Kidney epithelial cell (primary cell): ENCODE results near the gene ZNF319. TPM values are rescaled to one million over a fixed set of nuclear protein-coding genes. Genes with fewer than 3 reads are reported as not detected.

Source experiments
- DNase-seq: peaks from one replicate; pipeline ENCODE4 v3.0.0-alpha.2; 2010; ENCODE audit warnings: low read depth
- H3K27me3 ChIP-seq: 2 replicates; pipeline ENCODE4 v1.6.0; 2011; ENCODE audit warnings: low read length; ENCODE audit not compliant: control insufficient read depth, insufficient read depth
- H3K36me3 ChIP-seq: 2 replicates; pipeline ENCODE4 v1.5.1; 2011; ENCODE audit warnings: low read length; ENCODE audit not compliant: control insufficient read depth, insufficient read depth
- H3K4me3 ChIP-seq: 2 replicates; pipeline ENCODE4 v1.5.1; 2011; ENCODE audit warnings: low read depth, mild to moderate bottlenecking, control low read depth, low read length
- total RNA-seq: library from RNA; depleted of rRNA; stranded (reverse); fragments of >200 nt; gene quantifications from 2 replicates; pipeline ENCODE4 v1.2.3, GENCODE V29; 2015
- TF ChIP-seq, protein P1 (sequence below): IDR thresholded peaks from 2 replicates; pipeline ENCODE4 v1.5.1; 2011; ENCODE audit warnings: mild to moderate bottlenecking, moderate library complexity, low read length, control low read depth, inconsistent platforms; ENCODE audit not compliant: insufficient read depth, poor library complexity, severe bottlenecking

The ZNF319 gene
- total RNA-seq, 1 donor from 2014 or later, result 11.9 TPM

DNA sequence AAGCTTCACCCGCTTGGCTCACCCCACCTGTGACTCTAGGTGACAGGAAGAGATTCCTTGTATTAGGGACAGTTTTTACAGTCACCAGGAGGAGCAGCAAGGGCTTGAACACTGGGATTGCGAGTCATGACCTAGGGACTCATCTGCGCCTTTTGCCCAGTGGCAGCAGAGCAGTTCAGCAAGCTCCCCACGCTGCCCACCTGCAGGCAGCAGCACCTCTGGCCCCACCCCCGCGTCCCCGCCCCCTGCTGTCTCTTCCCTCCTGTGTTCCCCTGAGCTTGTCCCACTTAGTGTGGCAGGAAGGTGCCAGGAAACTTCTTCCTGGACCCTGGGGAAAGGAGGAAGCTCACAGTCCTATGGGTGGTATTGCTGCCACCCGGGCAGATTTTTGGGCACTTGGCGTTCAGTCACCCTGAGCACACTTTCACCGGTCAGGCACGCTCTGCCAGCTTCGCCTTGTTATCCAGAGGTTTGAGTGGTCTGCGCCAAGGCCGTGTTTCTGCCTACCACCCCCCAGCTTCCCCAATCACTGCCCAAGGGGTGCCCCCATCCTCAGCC, 33.7 kb upstream of the ZNF319 start:
- H3K36me3 ChIP-seq, result no peaks in the 10 kb centered on the region
- no peak for DNase-seq
- no peaks in the 10 kb centered on the region for H3K27me3 ChIP-seq
- TF ChIP-seq, protein P1, sequence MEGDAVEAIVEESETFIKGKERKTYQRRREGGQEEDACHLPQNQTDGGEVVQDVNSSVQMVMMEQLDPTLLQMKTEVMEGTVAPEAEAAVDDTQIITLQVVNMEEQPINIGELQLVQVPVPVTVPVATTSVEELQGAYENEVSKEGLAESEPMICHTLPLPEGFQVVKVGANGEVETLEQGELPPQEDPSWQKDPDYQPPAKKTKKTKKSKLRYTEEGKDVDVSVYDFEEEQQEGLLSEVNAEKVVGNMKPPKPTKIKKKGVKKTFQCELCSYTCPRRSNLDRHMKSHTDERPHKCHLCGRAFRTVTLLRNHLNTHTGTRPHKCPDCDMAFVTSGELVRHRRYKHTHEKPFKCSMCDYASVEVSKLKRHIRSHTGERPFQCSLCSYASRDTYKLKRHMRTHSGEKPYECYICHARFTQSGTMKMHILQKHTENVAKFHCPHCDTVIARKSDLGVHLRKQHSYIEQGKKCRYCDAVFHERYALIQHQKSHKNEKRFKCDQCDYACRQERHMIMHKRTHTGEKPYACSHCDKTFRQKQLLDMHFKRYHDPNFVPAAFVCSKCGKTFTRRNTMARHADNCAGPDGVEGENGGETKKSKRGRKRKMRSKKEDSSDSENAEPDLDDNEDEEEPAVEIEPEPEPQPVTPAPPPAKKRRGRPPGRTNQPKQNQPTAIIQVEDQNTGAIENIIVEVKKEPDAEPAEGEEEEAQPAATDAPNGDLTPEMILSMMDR, result no peak
- no peak overlapping the region for H3K4me3 ChIP-seq

DNA sequence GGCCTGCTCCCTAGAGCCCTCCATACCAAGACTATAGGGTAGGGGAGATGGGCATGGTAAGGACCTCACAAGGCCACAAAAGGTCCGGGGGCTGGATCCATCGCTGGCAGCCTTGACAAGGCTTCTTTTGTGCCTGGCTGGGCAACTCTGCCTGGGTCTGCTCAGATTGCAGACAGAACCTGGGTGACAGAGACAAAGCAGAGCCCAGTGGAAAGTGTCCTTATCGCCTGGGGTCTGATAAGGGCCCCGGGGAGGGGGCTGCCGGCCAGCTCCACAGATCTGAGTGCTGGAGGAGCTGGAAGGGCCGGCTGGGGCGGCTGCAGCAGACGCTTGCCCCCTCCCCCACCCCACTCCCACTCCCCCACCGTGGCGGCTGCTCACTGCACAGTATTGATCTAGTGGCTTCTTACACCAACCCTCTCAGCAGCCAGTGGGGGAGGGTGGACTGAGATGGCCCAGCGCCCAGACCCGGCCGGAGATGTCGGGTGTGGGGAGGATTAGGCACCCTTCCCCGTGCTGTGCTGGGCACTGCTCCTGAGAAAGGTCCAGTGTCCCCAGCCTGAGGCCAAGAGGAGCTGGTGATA, 32.3 kb upstream of the ZNF319 start:
- no peak for DNase-seq
- H3K27me3 ChIP-seq, result no peaks in the 10 kb centered on the region
- no peak overlapping the region for H3K4me3 ChIP-seq
- TF ChIP-seq, protein P1, result no peak
- H3K36me3 ChIP-seq, result no peaks in the 10 kb centered on the region

DNA sequence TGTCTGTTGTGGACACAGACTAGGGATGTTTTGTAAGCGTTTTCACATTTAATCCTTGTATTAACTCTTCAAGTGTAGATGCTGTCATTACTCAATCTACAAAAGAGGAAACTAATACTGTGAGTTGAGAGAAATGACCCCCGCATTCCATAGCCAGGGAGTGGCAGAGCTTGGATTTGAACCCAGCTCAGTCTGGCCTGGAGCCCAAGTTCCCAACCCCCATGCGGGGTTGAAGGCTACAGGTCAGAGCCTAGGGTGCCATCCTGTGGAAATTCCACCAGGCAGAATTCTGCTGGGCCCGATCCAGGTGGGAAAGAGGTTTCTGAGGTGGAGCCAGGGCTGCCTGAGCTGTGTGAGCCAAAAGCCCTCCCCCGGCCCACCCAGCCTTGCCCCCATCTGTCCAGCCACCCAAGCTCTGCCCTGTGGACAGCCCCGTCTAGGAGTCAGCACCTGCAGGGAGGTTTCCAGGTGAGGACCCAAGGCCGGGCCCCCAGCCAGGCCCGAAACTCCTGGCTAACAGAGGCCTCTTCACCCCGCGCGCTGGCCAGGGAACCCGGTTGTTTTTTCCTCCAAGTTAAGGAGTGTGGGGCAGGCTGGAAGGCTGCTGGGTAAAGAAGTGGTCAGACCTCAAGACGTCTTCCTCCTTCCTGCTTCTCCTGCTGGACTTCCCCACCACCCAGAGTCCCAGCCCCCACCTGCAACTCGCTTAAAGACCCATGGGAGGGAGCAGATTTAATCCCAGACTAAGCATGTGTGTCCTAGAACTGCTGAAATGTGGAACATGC, 30.7 kb upstream of the ZNF319 start:
- TF ChIP-seq, protein P1, result no peak
- no peaks in the 10 kb centered on the region for H3K36me3 ChIP-seq
- DNase-seq, result no peak
- H3K4me3 ChIP-seq, result no peak overlapping the region
- H3K27me3 ChIP-seq, result no peaks in the 10 kb centered on the region

DNA sequence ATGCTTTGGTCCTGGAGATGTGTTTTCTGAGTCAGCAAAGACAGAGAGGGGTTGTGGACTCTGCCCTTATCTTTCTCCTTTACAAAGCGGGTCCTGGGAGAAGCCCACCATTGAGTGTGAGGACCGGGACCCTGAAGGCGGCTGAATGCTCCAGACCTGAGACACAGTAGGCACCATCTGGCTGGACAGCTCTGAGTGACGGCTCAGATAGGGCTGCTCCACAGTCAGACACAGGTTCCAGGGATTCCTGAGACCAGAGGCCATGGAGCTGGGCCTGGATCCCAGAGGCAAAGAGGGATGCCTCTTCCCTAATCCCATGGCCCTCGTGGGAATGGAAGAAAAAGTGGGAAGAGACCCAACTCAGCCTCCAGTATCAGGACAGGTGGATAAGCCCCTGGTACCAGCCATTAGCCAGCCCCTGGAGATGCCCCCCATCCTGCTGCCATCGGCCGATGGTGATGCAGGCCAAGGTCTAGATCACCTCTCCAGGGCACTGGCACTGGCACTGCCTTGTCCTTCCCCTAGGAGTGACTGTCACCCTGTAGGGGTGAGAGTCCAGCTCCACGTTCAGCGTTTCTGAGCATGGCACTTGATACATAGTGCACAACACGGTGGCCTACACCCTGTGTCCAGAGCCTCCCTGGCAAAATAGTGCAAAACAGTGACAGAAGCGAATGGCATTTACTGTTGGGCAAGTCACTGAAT, 29.8 kb upstream of the ZNF319 start:
- Histone ChIP-seq H3K4me3 (no peak overlapping the region), H3K27me3 (no peaks in the 10 kb centered on the region), H3K36me3 (no peaks in the 10 kb centered on the region)
- TF ChIP-seq, protein P1, result no peak
- no peak for DNase-seq

DNA sequence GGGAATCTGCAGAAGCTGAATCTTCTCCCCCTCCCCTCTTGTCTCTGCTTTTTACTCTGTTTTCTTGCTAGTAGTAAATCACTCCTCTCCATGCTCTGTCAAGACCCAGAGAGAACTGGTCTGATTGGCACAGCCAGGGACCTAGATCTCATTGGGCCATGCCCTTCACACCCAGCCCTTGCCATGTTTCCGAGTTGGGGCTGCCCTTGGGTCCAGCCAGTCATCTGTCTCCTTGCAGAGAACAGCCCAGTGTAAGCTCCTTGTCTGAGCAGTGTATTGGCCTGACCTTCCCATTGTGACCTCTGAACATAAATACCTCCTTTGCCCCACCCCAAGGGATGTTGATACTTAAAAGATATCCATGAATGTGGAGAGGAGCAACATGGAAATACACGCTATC, 28.9 kb upstream of the ZNF319 start:
- TF ChIP-seq, protein P1, result no peak
- Histone ChIP-seq H3K36me3 (no peaks in the 10 kb centered on the region), H3K4me3 (no peak overlapping the region), H3K27me3 (no peaks in the 10 kb centered on the region)
- no peak for DNase-seq
